SJSA1 (cell line): Measurements from ENCODE around the gene TWIST2. TPM values are rescaled to one million over a fixed set of nuclear protein-coding genes. Genes with fewer than 3 reads are reported as not detected.
A peak's percentile ranks its signal among the peaks of the same experiment; 100 is the strongest.

Experiments used
- DNase-seq, 2 experiments: peaks; one replicate each; pipeline ENCODE4 v3.0.0-alpha.2; 2015 to 2020; ENCODE audit warnings: low spot score in 2 of 2, low read depth in 1 of 2
- H3K27ac ChIP-seq: fragments of 250-450 bp; sonication (Bioruptor Pico); 2 replicates; pipeline ENCODE4 v1.5.1; 2020; ENCODE audit warnings: mild to moderate bottlenecking, moderate library complexity
- H3K27me3 ChIP-seq: fragments of 250-450 bp; sonication (Bioruptor Pico); replicated peaks from 2 replicates; pipeline ENCODE4 v1.5.1; 2020; ENCODE audit warnings: mild to moderate bottlenecking, moderate library complexity
- H3K36me3 ChIP-seq: fragments of 250-450 bp; sonication (Bioruptor Pico); 2 replicates; pipeline ENCODE4 v1.5.1; 2020; ENCODE audit warnings: mild to moderate bottlenecking
- H3K4me1 ChIP-seq: fragments of 250-450 bp; sonication (Bioruptor Pico); replicated peaks from 2 replicates; pipeline ENCODE4 v1.6.1; 2021; ENCODE audit warnings: mild to moderate bottlenecking
- H3K4me3 ChIP-seq: fragments of 250-450 bp; sonication (Bioruptor Pico); 2 replicates; pipeline ENCODE4 v1.5.1; 2020; ENCODE audit warnings: mild to moderate bottlenecking
- H3K9me3 ChIP-seq: fragments of 250-450 bp; sonication (Bioruptor Pico); replicated peaks from 2 replicates; pipeline ENCODE4 v1.5.1; 2020; ENCODE audit warnings: mild to moderate bottlenecking
- total RNA-seq: library from RNA; depleted of rRNA; stranded (reverse); fragments of >200 nt; shearing (Covaris generic); gene quantifications from 2 replicates; pipeline ENCODE4 v1.2.3, GENCODE V29; 2014

TWIST2 gene
- total RNA-seq, 1 experiment from 2014 or later: 32.6 TPM

- H3K9me3 ChIP-seq: no peaks in the 10 kb centered on the region
- H3K36me3 ChIP-seq: no peaks in the 10 kb centered on the region
- H3K4me3 ChIP-seq: no peak overlapping the region
- DNase-seq: no peak
- H3K4me1 ChIP-seq: peaks cover 14% of the 10 kb centered on the region
- no peaks in the 10 kb centered on the region for H3K27me3 ChIP-seq
- H3K27ac ChIP-seq: no peak overlapping the region
These were observed 79.1 kb downstream of the TWIST2 start for GRCh38 chr2:238926761-238927611.

DNA sequence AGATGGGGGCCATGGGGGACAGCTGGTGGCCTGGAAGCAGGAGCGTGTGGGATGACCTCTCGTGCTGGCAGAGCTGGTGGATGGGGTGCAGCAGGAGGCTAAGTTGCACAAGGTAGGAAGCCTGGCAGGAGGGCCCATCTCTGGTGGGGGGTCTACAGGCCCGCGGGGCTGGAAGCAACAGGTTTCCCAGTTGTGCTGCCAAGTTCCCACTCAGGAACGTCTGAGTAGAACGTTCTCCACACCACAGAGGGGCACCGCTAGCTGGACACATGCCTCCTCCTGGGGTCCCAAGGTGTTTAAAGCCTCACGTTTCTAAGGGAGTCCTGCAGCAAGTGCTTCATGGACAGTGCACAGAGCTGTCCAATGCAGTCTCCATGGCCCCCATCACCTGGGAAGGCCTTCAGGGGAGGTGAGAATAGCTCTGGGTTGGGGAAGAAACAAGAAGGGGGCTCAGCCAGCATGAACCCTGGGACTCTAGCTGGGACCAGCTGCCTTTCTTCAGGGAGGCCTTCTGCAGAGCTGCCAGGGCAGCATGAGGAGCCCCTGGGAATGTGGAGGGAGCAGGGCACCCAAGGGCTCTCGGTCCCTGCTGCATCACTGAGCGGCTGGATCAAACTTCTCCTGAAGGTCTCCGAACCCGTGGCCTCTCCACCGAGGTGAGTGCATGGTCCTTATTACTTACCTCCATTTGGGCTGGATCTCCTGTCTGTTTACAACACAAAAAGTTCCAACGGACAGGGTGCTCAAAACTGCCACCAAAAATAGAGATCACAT, 80.0 kb downstream of the TWIST2 start:
- DNase-seq: no peak
- Histone ChIP-seq H3K4me3 (no peak overlapping the region), H3K4me1 (peaks cover 14% of the 10 kb centered on the region), H3K27ac (no peak overlapping the region), H3K9me3 (no peaks in the 10 kb centered on the region), H3K27me3 (no peaks in the 10 kb centered on the region), H3K36me3 (no peaks in the 10 kb centered on the region)

DNA sequence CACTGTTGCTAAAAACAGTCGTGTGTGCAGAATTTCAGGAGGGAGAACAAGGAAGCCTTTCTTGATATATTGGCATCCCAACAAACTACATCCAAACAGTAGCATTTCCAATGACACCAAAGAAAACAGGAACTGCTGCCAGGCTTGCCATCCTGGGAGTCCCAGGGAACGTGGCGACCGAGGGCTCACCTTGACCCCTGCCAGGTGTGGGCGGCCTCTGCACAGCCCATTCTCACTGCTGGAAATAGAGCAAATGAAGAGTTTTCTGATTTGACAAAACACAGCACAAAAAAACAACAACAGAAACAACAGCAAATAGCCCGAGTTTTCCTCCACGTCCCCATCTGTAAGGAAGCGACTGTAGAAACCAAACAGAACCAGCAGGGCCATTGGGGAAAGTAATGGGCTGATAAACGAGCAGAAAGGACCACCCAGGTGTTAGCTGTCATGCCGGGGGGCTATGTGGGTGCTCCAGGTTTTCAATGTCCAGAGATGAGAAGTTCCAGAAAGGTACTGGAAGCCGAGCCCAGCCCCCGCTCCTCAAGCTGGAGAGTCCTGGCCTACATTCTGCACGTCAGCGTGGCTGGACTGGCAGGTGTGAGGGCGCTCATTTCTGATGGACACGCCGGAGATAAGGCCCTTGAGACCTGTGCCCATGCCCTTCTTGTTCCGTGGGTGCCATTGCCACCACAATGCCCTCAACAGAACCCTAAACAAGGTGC, 80.8 kb downstream of the TWIST2 start:
- H3K27ac ChIP-seq: no peak overlapping the region
- H3K4me1 ChIP-seq: peaks cover 14% of the 10 kb centered on the region
- no peaks in the 10 kb centered on the region for H3K27me3 ChIP-seq
- no peaks in the 10 kb centered on the region for H3K36me3 ChIP-seq
- H3K4me3 ChIP-seq: no peak overlapping the region
- peaks cover under 1% of the 10 kb centered on the region; the same call in 1 of the 2 replicates for H3K9me3 ChIP-seq
- peak in 1 of 2 experiments; percentile 29 for DNase-seq

DNA sequence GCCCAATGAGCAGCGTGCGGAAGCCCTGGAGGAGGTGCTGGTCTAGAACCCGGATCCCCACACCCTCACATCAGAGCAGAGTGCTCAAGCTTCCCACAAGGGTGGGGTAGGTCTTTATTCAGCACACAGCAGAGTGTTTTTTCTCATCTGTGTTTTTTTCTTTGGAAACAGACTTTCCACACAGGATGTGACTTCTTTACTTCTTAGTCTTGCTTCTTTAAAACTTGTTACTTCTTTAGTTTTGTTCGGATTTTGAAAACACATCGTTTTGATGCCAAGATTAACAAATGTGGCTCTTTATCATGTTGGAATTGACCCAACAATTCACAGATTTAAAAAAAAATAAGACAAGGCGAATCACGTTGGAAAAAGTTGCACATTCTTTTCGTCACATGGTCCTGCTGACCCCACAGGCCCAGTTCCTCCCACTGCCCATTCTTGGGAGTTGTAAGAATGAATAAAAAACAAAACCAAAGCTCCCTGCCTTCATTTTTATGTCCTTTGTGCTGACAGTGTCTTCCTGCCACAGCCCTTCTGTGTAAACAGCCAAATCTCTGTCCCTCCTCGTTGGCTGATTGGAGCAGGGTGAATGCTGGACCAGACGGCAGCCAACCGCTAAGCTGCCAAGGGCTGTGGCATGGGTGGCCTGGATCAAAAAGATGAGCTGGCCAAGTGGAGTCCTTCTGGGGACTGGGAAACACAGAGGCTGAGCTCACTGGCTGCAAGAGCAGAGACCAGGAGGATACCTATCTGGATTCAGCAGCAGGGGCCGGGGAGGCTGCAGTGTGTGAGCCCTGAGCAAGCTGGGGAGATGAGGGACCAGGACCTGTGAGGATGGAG, 81.6 kb downstream of the TWIST2 start:
- no peak overlapping the region for H3K4me3 ChIP-seq
- no peaks in the 10 kb centered on the region for H3K27me3 ChIP-seq
- peak; percentile 67 to 71 for DNase-seq
- peaks cover 6% of the 10 kb centered on the region; the same call in 1 of the 2 replicates for H3K9me3 ChIP-seq
- no peak overlapping the region for H3K27ac ChIP-seq
- H3K36me3 ChIP-seq: no peaks in the 10 kb centered on the region
- H3K4me1 ChIP-seq: peaks cover 14% of the 10 kb centered on the region

- peaks cover 6% of the 10 kb centered on the region; the same call in 1 of the 2 replicates for H3K9me3 ChIP-seq
- H3K27me3 ChIP-seq: no peaks in the 10 kb centered on the region
- H3K36me3 ChIP-seq: no peaks in the 10 kb centered on the region
- no peak overlapping the region for H3K27ac ChIP-seq
- peaks cover 14% of the 10 kb centered on the region for H3K4me1 ChIP-seq
- no peak overlapping the region for H3K4me3 ChIP-seq
- DNase-seq: peak in 1 of 2 experiments; percentile 22
These were observed 82.3 kb downstream of the TWIST2 start for GRCh38 chr2:238930216-238930615.

DNA sequence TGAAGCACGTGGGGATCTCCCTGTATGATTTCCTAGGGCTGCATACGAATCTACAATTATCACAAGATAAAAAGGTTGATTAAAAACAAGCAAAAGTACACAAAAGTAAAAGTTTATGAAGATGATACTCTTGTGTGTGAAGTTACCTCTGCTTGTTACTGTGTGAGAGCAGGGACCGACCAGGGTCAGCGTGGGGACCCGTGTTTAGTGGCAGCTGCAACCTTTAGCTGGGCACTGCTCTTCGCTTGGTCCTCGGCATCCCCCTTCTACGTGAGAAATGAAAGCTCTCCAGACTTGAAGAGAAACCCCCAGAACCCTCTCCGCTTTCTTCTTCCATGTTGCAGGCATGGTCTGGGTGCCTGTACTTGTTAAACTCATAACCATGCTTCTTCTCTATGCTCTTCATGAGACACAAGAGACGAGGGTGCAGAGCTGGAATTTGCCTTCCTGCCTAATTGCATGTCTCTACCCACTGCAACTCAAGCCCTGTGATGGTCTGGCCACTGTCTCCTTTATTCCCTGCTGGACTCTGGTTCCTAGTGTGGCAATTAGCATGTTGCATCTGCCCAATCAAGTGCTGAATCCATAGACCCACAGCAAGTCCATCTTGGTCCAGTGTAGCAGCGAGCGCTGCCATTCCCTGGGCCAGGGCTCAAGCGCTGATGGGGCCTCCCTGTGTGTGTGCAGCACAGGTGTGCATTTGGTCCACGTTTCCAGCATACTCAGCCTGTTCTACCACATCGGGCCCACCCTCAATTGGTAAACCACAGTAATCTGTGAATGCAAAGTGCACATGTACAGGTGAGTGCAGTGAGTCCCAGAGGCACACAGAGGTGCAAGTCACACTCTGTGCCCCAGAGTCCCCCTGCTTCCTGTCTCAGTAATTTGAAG, 88.5 kb downstream of the TWIST2 start:
- Histone ChIP-seq H3K36me3 (no peaks in the 10 kb centered on the region), H3K9me3 (peaks cover 6% of the 10 kb centered on the region; the same call in 1 of the 2 replicates), H3K27ac (no peak overlapping the region), H3K27me3 (no peaks in the 10 kb centered on the region), H3K4me1 (no peaks in the 10 kb centered on the region), H3K4me3 (no peak overlapping the region)
- DNase-seq: peak in 1 of 2 experiments; percentile 25

- H3K36me3 ChIP-seq: no peaks in the 10 kb centered on the region
- H3K4me3 ChIP-seq: no peak overlapping the region
- peaks cover 6% of the 10 kb centered on the region; the same call in 1 of the 2 replicates for H3K9me3 ChIP-seq
- DNase-seq: peak in 1 of 2 experiments; percentile 25
- H3K27me3 ChIP-seq: no peaks in the 10 kb centered on the region
- no peak overlapping the region for H3K27ac ChIP-seq
- no peaks in the 10 kb centered on the region for H3K4me1 ChIP-seq
These were observed 90.1 kb downstream of the TWIST2 start for GRCh38 chr2:238938003-238938400.

DNA sequence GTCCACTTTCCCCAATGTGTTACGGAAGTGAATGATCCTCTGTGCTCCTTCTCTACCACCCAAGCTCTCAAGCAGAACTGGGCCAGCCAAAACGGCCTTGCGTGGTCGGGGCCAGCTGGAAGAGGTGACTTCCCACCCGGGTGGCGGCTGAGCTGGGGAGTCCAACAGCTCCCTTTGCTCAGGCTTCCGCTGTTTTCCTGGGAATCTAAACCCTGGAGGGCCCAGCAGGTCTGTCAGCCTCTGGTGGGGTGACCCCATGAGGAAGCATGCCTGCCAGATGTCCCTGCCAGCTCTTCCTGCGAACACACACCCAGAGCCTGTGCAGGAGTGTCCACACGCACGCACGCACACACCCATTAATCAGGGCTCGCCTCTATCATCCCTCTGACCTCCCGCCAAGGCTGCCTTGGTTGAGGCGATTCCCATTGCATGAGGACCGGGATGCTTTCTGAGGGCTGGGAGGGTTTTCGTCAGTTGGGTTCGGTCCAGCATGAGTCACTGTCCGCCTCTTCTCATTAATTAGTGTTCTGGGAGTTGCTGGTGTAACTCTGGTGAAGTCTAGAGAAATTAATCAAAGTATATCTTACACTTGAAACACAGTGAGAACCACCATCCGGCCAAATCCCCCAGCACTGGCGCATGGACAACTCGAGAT, 90.6 kb downstream of the TWIST2 start:
- Histone ChIP-seq H3K4me3 (no peak overlapping the region), H3K27ac (no peak overlapping the region), H3K27me3 (no peaks in the 10 kb centered on the region), H3K4me1 (no peaks in the 10 kb centered on the region), H3K9me3 (peaks cover 6% of the 10 kb centered on the region; the same call in 1 of the 2 replicates), H3K36me3 (no peaks in the 10 kb centered on the region)
- DNase-seq: peak in 1 of 2 experiments; percentile 30

DNA sequence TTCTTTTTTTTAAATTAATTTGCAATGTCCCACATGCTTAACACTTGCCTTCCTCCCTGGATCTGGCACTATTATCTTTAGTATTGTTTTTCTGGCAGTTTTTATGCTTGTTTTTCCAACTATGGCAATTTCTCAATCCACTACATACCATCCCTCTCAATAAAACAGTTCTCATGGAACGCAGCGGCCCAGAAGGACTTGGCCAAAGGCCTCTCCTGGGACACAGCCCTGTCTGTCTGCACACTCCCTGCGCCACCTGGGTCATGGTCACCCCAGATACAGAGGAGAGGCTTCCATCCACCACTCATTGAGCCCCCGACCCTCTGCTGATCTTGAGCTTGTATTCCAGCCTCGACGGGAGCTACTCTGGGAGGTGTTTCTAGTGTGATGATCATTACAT, 91.2 kb downstream of the TWIST2 start:
- Histone ChIP-seq H3K9me3 (peaks cover 2% of the 10 kb centered on the region; the same call in 1 of the 2 replicates), H3K36me3 (no peaks in the 10 kb centered on the region), H3K4me3 (no peak overlapping the region), H3K27ac (no peak overlapping the region), H3K4me1 (no peaks in the 10 kb centered on the region), H3K27me3 (no peaks in the 10 kb centered on the region)
- peak in 1 of 2 experiments; percentile 28 for DNase-seq

DNA sequence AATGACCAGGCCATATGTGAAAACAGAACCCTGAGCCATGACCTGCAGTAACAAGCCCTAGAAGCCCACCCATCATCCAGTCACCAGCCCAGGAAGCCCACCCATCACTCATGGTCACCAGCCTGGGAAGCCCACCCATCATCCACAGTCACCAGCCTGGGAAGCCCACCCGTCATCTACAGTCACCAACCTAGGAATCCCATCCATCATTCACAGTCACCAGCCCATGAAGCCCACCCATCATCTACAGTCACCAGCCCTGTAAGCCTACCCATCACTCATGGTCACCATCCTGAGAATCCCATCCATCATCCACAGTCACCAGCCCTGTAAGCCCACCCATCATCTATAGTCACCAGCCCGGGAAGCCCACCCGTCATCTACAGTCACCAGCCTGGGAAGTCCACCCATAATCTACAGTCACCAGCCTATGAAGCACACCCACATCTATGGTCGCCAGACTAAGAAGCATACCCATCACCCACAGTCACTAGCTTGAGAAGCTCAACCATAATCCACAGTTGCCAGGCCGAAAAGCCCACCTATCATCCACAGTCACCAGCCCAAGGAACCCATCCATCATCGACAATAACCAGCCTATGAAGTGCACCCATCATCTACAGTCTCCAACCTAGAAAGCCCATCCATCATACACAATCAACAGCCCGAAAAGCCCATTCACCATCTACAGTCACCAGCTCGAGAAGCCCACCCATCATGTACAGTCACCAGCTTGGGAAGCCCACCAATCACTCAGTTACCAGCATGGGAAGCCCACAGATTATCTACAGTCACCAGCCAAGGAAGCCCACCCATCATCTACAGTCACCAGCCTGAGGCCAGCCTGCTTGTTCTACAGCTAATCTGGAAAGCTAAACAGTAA, 91.9 kb downstream of the TWIST2 start:
- no peaks in the 10 kb centered on the region for H3K4me1 ChIP-seq
- no peak overlapping the region for H3K27ac ChIP-seq
- no peaks in the 10 kb centered on the region for H3K36me3 ChIP-seq
- no peaks in the 10 kb centered on the region for H3K27me3 ChIP-seq
- no peak overlapping the region for H3K4me3 ChIP-seq
- DNase-seq: peak in 1 of 2 experiments; percentile 23
- no peaks in the 10 kb centered on the region for H3K9me3 ChIP-seq

- Histone ChIP-seq H3K4me1 (no peaks in the 10 kb centered on the region), H3K4me3 (no peak overlapping the region), H3K27ac (no peak overlapping the region), H3K9me3 (no peaks in the 10 kb centered on the region), H3K27me3 (no peaks in the 10 kb centered on the region), H3K36me3 (no peaks in the 10 kb centered on the region)
- peak in 1 of 2 experiments; percentile 28 for DNase-seq
These were observed 92.9 kb downstream of the TWIST2 start for GRCh38 chr2:238940806-238941205.
